Liver (tissue), 9 donors: Measurements from ENCODE around the gene ALX3. TPM values are rescaled to one million over a fixed set of nuclear protein-coding genes. Genes with fewer than 3 reads are reported as not detected.

ENCODE experiments used
- DNase-seq: peaks from one replicate; pipeline ENCODE4 v3.0.0-alpha.2; 2017; ENCODE audit warnings: low spot score
- H3K27ac ChIP-seq, 2 donors: one replicate each; pipeline ENCODE4 v1.7.0; 2013; ENCODE audit warnings: inconsistent platforms in 2 of 2, low read length in 2 of 2, control low read depth in 1 of 2, low read depth in 1 of 2, mild to moderate bottlenecking in 1 of 2
- H3K27me3 ChIP-seq, 4 donors: one replicate each; pipeline versions ENCODE4 v1.6.1 to v1.7.0; 2013; ENCODE audit warnings: low read length in 3 of 4, inconsistent platforms in 1 of 4, mild to moderate bottlenecking in 1 of 4, moderate library complexity in 1 of 4; ENCODE audit not compliant: control insufficient read depth in 4 of 4, insufficient read depth in 4 of 4
- H3K36me3 ChIP-seq, 4 donors: one replicate each; pipeline versions ENCODE4 v1.6.1 to v1.7.0; 2013; ENCODE audit warnings: low read length in 3 of 4, mild to moderate bottlenecking in 3 of 4, low read depth in 1 of 4, moderate library complexity in 1 of 4; ENCODE audit not compliant: control insufficient read depth in 4 of 4, insufficient read depth in 3 of 4
- H3K4me1 ChIP-seq, 4 donors: one replicate each; pipeline versions ENCODE4 v1.6.1 to v1.7.0; 2013; ENCODE audit warnings: low read length in 3 of 4, mild to moderate bottlenecking in 3 of 4, moderate library complexity in 1 of 4; ENCODE audit not compliant: control insufficient read depth in 4 of 4, insufficient read depth in 4 of 4
- H3K4me3 ChIP-seq, 3 donors: one replicate each; pipeline versions ENCODE4 v1.6.1 to v1.7.0; 2013; ENCODE audit warnings: low read length in 3 of 3, control low read depth in 1 of 3, low read depth in 1 of 3, mild to moderate bottlenecking in 1 of 3
- H3K9ac ChIP-seq, 2 donors: one replicate each; pipeline ENCODE4 v1.7.0; 2013; ENCODE audit warnings: low read length in 2 of 2, mild to moderate bottlenecking in 2 of 2, moderate library complexity in 2 of 2, control low read depth in 1 of 2, low read depth in 1 of 2
- H3K9me3 ChIP-seq, 4 donors: one replicate each; pipeline versions ENCODE4 v1.6.1 to v1.7.0; 2013; ENCODE audit warnings: low read length in 3 of 4; ENCODE audit not compliant: control insufficient read depth in 4 of 4
- CTCF ChIP-seq: fragments of 150-350 bp; IDR thresholded peaks from 2 replicates; pipeline ENCODE4 v1.5.1; 2017; ENCODE audit warnings: improper control_type of control experiment, low read depth, low read length; ENCODE audit not compliant: missing input control
- EGR1 ChIP-seq, 2 donors: IDR thresholded peaks; 2 replicates each; pipeline ENCODE4 v1.6.1; 2016 to 2018; ENCODE audit warnings: antibody characterized with exemption in 2 of 2, low read depth in 2 of 2
- FOXA2 ChIP-seq: IDR thresholded peaks from 2 replicates; pipeline ENCODE4 v1.6.1; 2016; ENCODE audit warnings: antibody characterized with exemption
- GABPA ChIP-seq, 2 donors: IDR thresholded peaks in 1 of 2; conservative IDR thresholded peaks in 1 of 2; 2 replicates each; pipeline ENCODE4 v1.6.1; 2016; ENCODE audit warnings: antibody characterized with exemption in 2 of 2, mild to moderate bottlenecking in 1 of 2, moderate library complexity in 1 of 2
- HNF4A ChIP-seq, 2 donors: conservative IDR thresholded peaks; 2 replicates each; pipeline ENCODE4 v1.6.1; 2016; ENCODE audit warnings: antibody characterized with exemption in 2 of 2, mild to moderate bottlenecking in 2 of 2
- HNF4G ChIP-seq: IDR thresholded peaks from 2 replicates; pipeline ENCODE4 v1.6.1; 2016; ENCODE audit warnings: antibody characterized with exemption
- NR2F2 ChIP-seq: IDR thresholded peaks from 2 replicates; pipeline ENCODE4 v1.6.1; 2016; ENCODE audit warnings: antibody characterized with exemption
- REST ChIP-seq: IDR thresholded peaks from 2 replicates; pipeline ENCODE4 v1.6.1; 2016; ENCODE audit warnings: antibody characterized with exemption, mild to moderate bottlenecking
- RXRA ChIP-seq, 2 donors: IDR thresholded peaks; 2 replicates each; pipeline ENCODE4 v1.6.1; 2017 to 2018; ENCODE audit warnings: antibody characterized with exemption in 2 of 2, mild to moderate bottlenecking in 1 of 2
- SP1 ChIP-seq: IDR thresholded peaks from 2 replicates; pipeline ENCODE4 v1.6.1; 2018; ENCODE audit warnings: antibody characterized with exemption, mild to moderate bottlenecking
- TAF1 ChIP-seq: conservative IDR thresholded peaks from 2 replicates; pipeline ENCODE4 v1.6.1; 2016; ENCODE audit warnings: antibody characterized with exemption, mild to moderate bottlenecking
- YY1 ChIP-seq: IDR thresholded peaks from 2 replicates; pipeline ENCODE4 v1.6.1; 2016; ENCODE audit warnings: antibody characterized with exemption, mild to moderate bottlenecking
- WGBS: extraction: QIAGEN DNeasy Blood & Tissue Kit; methylation state at CpG from one replicate; pipeline ENCODE4 v1.1.7; 2013; 5-methylcytosine and 5-hydroxymethylcytosine counted together
- polyA plus RNA-seq, 2 donors: library from polyadenylated mRNA; stranded (reverse) in 1 of 2; unstranded in 1 of 2; fragments of 200-250 nt in 1 of 2; fragments of >200 nt in 1 of 2; fragmentation: Nextera tagmentation in 1 of 2; extraction: Ambion mirVana in 1 of 2; gene quantifications; one replicate each; pipeline versions ENCODE4 v1.2.1 to v1.2.3, GENCODE V29; 2013 to 2015
- total RNA-seq, 2 donors: library from RNA; depleted of rRNA; stranded (reverse); fragments of >200 nt; gene quantifications; one replicate each; pipeline ENCODE4 v1.2.3, GENCODE V29; 2014
- TF ChIP-seq, protein P1 (sequence below): IDR thresholded peaks from 2 replicates; pipeline ENCODE4 v1.6.1; 2016; ENCODE audit warnings: antibody characterized with exemption
- TF ChIP-seq, protein P2 (sequence below): IDR thresholded peaks from 2 replicates; pipeline ENCODE4 v1.6.1; 2016; ENCODE audit warnings: antibody characterized with exemption
- donor health status: healthy.
- donor health status: healthy.
- donor health status: healthy.
- donor health status: healthy.
- donor health status: healthy.

Gene ALX3
- total and polyA plus RNA-seq, 4 donors, result not detected

DNA sequence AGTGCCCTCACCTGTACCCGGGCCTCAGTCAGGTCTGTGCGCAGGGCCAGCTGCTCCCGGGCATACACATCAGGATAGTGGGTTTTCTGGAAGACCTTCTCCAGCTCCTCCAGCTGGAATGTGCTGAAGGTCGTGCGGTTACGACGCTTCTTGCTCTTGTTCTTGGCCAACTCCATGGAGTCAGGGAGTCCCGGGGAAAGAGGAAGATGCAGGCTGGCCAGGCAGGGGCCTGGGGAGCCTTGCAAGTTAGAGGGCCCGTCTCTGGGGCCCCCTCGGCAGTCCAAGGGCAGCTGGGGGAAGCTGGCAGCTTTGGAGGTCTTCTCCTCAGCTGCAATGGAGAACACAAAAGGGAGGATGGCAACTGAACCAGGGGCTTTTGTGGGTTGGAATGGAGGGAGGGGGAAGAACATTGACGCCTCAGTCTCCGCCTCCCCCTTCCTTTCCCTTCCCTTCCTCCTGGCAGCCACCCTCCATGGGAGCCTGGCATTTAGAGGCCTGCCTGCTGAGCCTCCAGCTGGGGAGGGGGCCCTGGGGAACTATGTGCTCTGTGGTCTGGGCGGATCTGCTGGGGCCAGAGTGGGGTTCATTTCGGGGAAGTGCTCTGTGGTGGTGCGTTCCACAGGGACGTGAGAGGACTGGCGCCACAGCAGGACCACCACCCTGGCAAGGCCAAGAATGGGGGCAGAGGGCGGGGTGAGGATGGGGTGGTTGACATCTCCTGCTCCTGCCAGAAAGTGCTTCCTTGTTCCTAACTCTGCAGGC, 5.7 kb downstream of the ALX3 start:
- peaks cover 0 to 20% (median 3%) of the 10 kb centered on the region in 4 donors for H3K9me3 ChIP-seq
- TF ChIP-seq REST (no peak), TAF1 (no peak), CTCF (no peak), GABPA (IDR thresholded peaks at IDR 0.05 in 1 of 2, conservative IDR thresholded peaks at IDR 0.05 in 1 of 2) (no peak), RXRA (IDR thresholded peaks at IDR 0.05) (no peak), YY1 (no peak), NR2F2 (no peak), HNF4A (conservative IDR thresholded peaks at IDR 0.05) (no peak), SP1 (no peak), HNF4G (no peak)
- TF ChIP-seq, protein P1, sequence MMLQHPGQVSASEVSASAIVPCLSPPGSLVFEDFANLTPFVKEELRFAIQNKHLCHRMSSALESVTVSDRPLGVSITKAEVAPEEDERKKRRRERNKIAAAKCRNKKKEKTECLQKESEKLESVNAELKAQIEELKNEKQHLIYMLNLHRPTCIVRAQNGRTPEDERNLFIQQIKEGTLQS, result no peak
- H3K27me3 ChIP-seq, result peaks cover 0 to 22% (median 17%) of the 10 kb centered on the region in 4 donors
- WGBS, result 89% methylated on average over 18 of the region's 18 CpGs
- no peaks in the 10 kb centered on the region for H3K36me3 ChIP-seq
- H3K27ac ChIP-seq, result no peak overlapping the region
- DNase-seq, result no peak
- no peak overlapping the region for H3K9ac ChIP-seq
- peaks cover 3 to 13% (median 5%) of the 10 kb centered on the region in 4 donors for H3K4me1 ChIP-seq
- no peak overlapping the region for H3K4me3 ChIP-seq

DNA sequence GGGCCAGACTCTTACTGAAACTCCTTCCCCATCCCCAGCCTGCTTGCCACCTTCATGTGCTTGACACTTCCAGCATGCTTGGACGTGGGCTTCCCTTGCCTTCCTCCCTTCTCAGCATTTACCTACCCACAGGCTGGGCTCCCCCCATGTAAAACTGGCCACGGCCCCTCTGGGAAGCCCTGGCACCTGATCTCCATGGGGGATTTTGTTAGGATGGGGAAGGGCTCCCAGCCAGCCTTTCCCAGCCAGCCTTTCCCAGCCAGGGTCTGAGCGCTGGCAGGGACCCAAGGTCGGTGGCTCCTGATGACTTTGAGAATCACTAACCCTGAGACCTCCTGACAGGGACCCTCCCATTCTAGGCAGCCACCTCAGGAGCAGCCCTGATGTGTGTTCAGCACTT, 6.7 kb downstream of the ALX3 start:
- no peak overlapping the region for H3K4me3 ChIP-seq
- DNase-seq, result no peak
- peaks cover 0 to 19% (median 12%) of the 10 kb centered on the region in 4 donors for H3K27me3 ChIP-seq
- H3K36me3 ChIP-seq, result no peaks in the 10 kb centered on the region
- H3K9me3 ChIP-seq, result peaks cover 0 to 13% (median 3%) of the 10 kb centered on the region in 4 donors
- no peak overlapping the region for H3K9ac ChIP-seq
- 86% methylated on average over 4 of the region's 4 CpGs for WGBS
- TF ChIP-seq EGR1 (IDR thresholded peaks at IDR 0.05; ENCODE audit: low read depth in 2 of 2), result no peak
- TF ChIP-seq TAF1, result no peak
- TF ChIP-seq, protein P2, sequence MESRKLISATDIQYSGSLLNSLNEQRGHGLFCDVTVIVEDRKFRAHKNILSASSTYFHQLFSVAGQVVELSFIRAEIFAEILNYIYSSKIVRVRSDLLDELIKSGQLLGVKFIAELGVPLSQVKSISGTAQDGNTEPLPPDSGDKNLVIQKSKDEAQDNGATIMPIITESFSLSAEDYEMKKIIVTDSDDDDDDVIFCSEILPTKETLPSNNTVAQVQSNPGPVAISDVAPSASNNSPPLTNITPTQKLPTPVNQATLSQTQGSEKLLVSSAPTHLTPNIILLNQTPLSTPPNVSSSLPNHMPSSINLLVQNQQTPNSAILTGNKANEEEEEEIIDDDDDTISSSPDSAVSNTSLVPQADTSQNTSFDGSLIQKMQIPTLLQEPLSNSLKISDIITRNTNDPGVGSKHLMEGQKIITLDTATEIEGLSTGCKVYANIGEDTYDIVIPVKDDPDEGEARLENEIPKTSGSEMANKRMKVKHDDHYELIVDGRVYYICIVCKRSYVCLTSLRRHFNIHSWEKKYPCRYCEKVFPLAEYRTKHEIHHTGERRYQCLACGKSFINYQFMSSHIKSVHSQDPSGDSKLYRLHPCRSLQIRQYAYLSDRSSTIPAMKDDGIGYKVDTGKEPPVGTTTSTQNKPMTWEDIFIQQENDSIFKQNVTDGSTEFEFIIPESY, result no peak
- TF ChIP-seq HNF4G, result no peak
- TF ChIP-seq FOXA2, result no peak
- TF ChIP-seq GABPA (IDR thresholded peaks at IDR 0.05 in 1 of 2, conservative IDR thresholded peaks at IDR 0.05 in 1 of 2), result no peak
- H3K27ac ChIP-seq, result no peak overlapping the region
- H3K4me1 ChIP-seq, result peaks cover 0 to 6% (median 2%) of the 10 kb centered on the region in 4 donors
